Fibroblast of villous mesenchyme (primary cell): ENCODE measurements around the gene WWC1. TPM values are rescaled to one million over a fixed set of nuclear protein-coding genes. Genes with fewer than 3 reads are reported as not detected.

Experiments
- DNase-seq: peaks from one replicate; pipeline ENCODE4 v3.0.0-alpha.2; 2010; ENCODE audit warnings: low read depth
- H3K4me3 ChIP-seq: 2 replicates; pipeline ENCODE4 v1.5.1; 2011; ENCODE audit warnings: low read depth, mild to moderate bottlenecking, low read length
- CTCF ChIP-seq: IDR thresholded peaks from 2 replicates; pipeline ENCODE4 v1.5.1; 2012; ENCODE audit warnings: low read depth, mild to moderate bottlenecking, low read length; ENCODE audit not compliant: insufficient read depth
- total RNA-seq: library from RNA; depleted of rRNA; stranded (reverse); fragments of >200 nt; gene quantifications from 2 replicates; pipeline ENCODE4 v1.2.3, GENCODE V29; 2012

WWC1 gene
- total RNA-seq, 1 donor: 2.2 TPM

- no peak overlapping the region for H3K4me3 ChIP-seq
- no peak for TF ChIP-seq CTCF
- DNase-seq: peak; percentile 32
These were observed 171.6 kb downstream of the WWC1 start for GRCh38 chr5:168463081-168463480.

DNA sequence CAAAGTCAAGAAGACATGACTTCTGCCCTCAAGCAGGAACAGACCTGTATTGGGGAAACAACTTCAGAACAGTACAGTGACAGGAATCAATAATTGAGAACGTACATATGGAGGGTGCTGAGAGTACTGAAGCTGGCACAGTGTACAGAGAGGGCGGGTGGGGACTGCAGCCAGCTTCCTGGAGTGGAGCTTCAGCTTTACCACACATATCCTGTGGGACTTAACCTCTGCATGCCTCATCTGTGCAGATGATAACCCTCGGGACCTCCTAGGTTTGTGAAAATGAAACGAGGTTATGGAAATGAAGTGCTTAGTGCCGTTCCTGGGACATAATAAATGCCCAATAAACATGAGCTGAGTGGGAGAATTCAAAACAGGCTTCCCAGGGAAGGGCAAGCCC, 172.8 kb downstream of the WWC1 start:
- H3K4me3 ChIP-seq: no peak overlapping the region
- no peak for TF ChIP-seq CTCF
- DNase-seq: peak; percentile 56

DNA sequence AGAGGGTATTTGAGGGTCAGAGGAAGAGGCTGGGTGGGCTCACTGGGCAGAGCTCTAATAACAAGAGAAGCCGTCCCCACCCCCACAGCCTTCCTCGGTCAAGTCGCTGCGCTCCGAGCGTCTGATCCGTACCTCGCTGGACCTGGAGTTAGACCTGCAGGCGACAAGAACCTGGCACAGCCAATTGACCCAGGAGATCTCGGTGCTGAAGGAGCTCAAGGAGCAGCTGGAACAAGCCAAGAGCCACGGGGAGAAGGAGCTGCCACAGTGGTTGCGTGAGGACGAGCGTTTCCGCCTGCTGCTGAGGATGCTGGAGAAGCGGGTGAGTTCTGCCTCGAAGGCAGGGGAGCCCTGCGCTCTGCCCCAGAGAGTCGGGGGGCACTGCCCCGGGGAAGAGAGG, 173.2 kb downstream of the WWC1 start:
- no peak overlapping the region for H3K4me3 ChIP-seq
- no peak for TF ChIP-seq CTCF
- no peak for DNase-seq

- H3K4me3 ChIP-seq: no peak overlapping the region
- TF ChIP-seq CTCF: no peak
- no peak for DNase-seq
These were observed 176.4 kb downstream of the WWC1 start for GRCh38 chr5:168467755-168468330.

- TF ChIP-seq CTCF: no peak
- peak; percentile 49 for DNase-seq
- H3K4me3 ChIP-seq: no peak overlapping the region
These were observed 177.4 kb downstream of the WWC1 start for GRCh38 chr5:168468836-168469235.

DNA sequence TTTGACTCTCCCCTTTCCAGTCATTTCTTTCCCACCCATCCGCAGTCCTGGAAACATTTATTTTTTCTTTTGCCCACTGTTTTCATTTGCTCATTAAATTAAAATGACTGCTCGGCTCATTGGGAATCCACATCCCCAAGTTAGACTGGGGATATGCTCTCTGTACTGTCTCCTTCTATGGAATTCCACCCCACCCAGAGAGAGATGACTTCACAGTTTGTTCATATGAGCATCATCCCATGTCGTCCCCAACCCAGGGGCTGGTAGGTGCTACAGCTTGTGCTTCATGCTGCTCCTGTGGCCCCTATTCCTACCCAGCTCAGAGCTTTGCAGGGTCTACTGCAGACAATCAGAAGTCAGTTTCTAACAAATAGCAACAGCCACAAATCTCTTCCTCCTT, 178.4 kb downstream of the WWC1 start:
- no peak overlapping the region for H3K4me3 ChIP-seq
- DNase-seq: no peak
- TF ChIP-seq CTCF: no peak

DNA sequence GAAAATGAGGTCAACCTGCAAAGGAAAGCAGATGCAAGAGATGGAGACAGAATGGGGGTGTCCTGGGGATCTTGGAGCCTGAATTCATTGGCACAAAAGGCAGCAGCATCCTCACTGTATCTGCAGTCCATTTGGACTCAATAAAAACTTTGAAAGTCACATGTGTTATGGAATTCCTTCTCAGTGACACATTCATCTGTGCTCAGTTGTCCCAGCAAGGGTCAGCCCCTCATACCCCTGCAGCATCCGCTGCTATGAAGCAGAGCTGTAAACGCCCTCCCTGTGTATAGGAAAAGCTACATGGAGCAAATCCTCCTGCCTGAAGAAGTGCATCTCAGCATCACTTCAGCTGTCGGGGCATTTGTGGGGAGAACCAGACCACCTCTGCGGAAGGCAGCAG, 180.3 kb downstream of the WWC1 start:
- no peak overlapping the region for H3K4me3 ChIP-seq
- peak; percentile 25 for DNase-seq
- TF ChIP-seq CTCF: no peak
